Activated CD4-positive, alpha-beta T cell treated with anti-CD3 and anti-CD28 coated beads, Interleukin-2, amount 50 U/mL, for 48 hours (primary cell): Measurements from ENCODE around the gene RBM15.

Experiments used
- DNase-seq, 2 experiments: peaks; one replicate each; pipeline ENCODE4 v3.0.0-alpha.2; 2020

RBM15 gene

GRCh38 chr1:110320168-110320518 is 19.0 kb upstream of the RBM15 start:
- DNase-seq: no peak

GRCh38 chr1:110321045-110321444 is 18.1 kb upstream of the RBM15 start:
- DNase-seq: no peak

- no peak for DNase-seq
Measured at GRCh38 chr1:110321846-110322245, 17.3 kb upstream of the RBM15 start.

- DNase-seq: no peak
Measured at GRCh38 chr1:110324667-110325066, 14.5 kb upstream of the RBM15 start.

- no peak for DNase-seq
Measured at GRCh38 chr1:110326826-110327225, 12.4 kb upstream of the RBM15 start.

- DNase-seq: no peak
Measured at GRCh38 chr1:110328274-110328673, 10.9 kb upstream of the RBM15 start.

GRCh38 chr1:110328700-110329099 is 10.5 kb upstream of the RBM15 start:
- no peak for DNase-seq

- no peak for DNase-seq
Measured at GRCh38 chr1:110335265-110335664, 3.9 kb upstream of the RBM15 start.

GRCh38 chr1:110336300-110337039 is 2.7 kb upstream of the RBM15 start:
- DNase-seq: no peak

- peak; percentile 49 to 62 for DNase-seq
Measured at GRCh38 chr1:110337704-110338308, 1.4 kb upstream of the RBM15 start.

- peak; percentile 92 to 95 for DNase-seq
Measured at GRCh38 chr1:110338309-110338885, 780 bp upstream of the RBM15 start.

- peak; percentile 58 to 61 for DNase-seq
Measured at GRCh38 chr1:110339407-110340206, 430 bp downstream of the RBM15 start.

- DNase-seq: no peak
Measured at GRCh38 chr1:110340207-110340468, 961 bp downstream of the RBM15 start.

GRCh38 chr1:110341146-110341871 is 2.1 kb downstream of the RBM15 start:
- DNase-seq: no peak

- no peak for DNase-seq
Measured at GRCh38 chr1:110341872-110342331, 2.7 kb downstream of the RBM15 start.

GRCh38 chr1:110343249-110343648 is 4.1 kb downstream of the RBM15 start:
- DNase-seq: no peak

GRCh38 chr1:110344152-110344551 is 5.0 kb downstream of the RBM15 start:
- DNase-seq: no peak

- DNase-seq: no peak
Measured at GRCh38 chr1:110345480-110345879, 6.3 kb downstream of the RBM15 start.

- DNase-seq: no peak
Measured at GRCh38 chr1:110346690-110347089, 7.5 kb downstream of the RBM15 start.

- DNase-seq: no peak
Measured at GRCh38 chr1:110347182-110347893, 8.2 kb downstream of the RBM15 start.

- DNase-seq: no peak
Measured at GRCh38 chr1:110348050-110348449, 8.9 kb downstream of the RBM15 start.

- DNase-seq: no peak
Measured at GRCh38 chr1:110348771-110349170, 9.6 kb downstream of the RBM15 start.
